NB4 (cell line): ENCODE measurements around the gene BCL11B.

Source experiments
- DNase-seq: peaks from one replicate; pipeline ENCODE4 v3.0.0; 2010; ENCODE audit warnings: low read depth
- H3K4me3 ChIP-seq: one replicate; pipeline ENCODE4 v1.5.1; 2011; ENCODE audit warnings: mild to moderate bottlenecking, low read depth, low read length, moderate library complexity
- CTCF ChIP-seq: IDR thresholded peaks from one replicate; pipeline ENCODE4 v1.5.1; 2012; ENCODE audit warnings: low read depth, low read length
- MAX ChIP-seq: IDR thresholded peaks from 2 replicates; pipeline ENCODE4 v1.6.1; 2011; ENCODE audit warnings: low read depth, low read length
- MYC ChIP-seq: IDR thresholded peaks from 2 replicates; pipeline ENCODE4 v1.6.1; 2011; ENCODE audit warnings: low read depth, low read length
- POLR2A ChIP-seq: IDR thresholded peaks from 2 replicates; pipeline ENCODE4 v1.6.1; 2011; ENCODE audit warnings: mild to moderate bottlenecking; ENCODE audit not compliant: insufficient read length; ENCODE audit errors: extremely low read depth

BCL11B gene

DNA sequence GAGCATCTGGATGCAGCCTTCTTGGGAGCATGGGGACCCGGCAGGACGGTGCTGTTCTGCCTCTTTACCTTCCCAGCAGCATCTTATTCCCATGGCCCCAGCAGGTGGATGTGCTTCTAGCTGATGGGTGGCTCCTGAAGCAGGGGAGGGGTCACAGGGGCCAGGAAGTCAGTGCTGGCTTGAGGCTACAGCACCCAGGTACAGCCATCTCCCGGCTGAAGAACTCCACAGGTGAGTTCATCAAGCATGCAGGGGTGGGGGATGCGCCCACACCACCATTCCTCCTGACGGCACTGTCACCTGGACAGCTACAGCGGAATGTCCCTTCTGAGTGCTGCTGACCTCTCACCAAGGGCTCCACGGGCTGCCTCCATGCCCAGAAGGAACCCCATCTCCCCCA lies 57.3 kb downstream of the BCL11B start:
- no peak overlapping the region for H3K4me3 ChIP-seq
- TF ChIP-seq MAX (no peak), POLR2A (no peak), CTCF (no peak), MYC (no peak)
- DNase-seq: no peak

DNA sequence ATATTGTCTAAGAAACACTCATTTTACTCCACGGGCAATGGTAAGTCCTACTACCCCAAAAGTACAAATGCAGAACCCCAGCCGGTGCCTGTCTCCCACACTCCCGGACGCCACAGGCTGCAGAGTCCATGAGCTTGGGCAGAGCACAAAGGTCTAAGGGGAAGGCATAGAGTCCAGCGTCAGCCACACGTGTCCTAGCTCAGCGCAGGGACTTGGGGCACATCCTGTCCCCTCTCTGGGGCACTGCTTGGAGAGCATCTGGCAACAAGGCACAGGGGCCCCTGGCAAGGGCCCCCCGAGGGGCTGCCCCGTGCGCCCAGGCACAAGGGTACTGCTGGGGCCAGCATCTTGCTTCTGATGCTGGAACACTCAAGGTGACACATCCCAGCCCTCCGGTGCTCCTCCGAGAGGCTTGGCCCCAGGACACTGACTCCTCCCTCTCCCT lies 58.4 kb downstream of the BCL11B start:
- DNase-seq: no peak
- no peak overlapping the region for H3K4me3 ChIP-seq
- no peak for TF ChIP-seq CTCF
- no peak for TF ChIP-seq MYC
- no peak for TF ChIP-seq MAX
- TF ChIP-seq POLR2A: no peak

DNA sequence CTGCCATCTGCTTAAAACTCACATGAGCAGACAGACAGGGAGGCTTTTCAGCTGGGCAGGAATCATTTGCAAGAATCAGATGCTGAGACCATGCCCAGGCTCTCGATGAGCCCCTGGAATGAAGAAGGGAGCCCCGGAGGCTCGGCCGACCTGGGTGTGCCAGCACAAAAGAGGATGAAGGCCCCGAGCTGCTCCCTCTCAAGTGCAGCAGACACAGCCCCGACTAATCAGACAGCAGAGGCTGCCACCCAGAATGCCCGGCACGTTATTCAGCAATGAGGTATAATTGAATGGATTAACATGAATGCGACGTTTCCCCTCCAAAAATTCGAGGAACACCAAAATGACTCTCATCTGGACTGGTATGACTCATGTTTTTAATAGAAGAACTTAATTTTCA lies 58.9 kb downstream of the BCL11B start:
- no peak for DNase-seq
- TF ChIP-seq MAX (no peak), CTCF (no peak), MYC (no peak), POLR2A (no peak)
- no peak overlapping the region for H3K4me3 ChIP-seq

GRCh38 chr14:99212646-99213045 lies 59.4 kb downstream of the BCL11B start:
- no peak for TF ChIP-seq MYC
- TF ChIP-seq MAX: no peak
- no peak for TF ChIP-seq CTCF
- TF ChIP-seq POLR2A: no peak
- DNase-seq: no peak
- no peak overlapping the region for H3K4me3 ChIP-seq

DNA sequence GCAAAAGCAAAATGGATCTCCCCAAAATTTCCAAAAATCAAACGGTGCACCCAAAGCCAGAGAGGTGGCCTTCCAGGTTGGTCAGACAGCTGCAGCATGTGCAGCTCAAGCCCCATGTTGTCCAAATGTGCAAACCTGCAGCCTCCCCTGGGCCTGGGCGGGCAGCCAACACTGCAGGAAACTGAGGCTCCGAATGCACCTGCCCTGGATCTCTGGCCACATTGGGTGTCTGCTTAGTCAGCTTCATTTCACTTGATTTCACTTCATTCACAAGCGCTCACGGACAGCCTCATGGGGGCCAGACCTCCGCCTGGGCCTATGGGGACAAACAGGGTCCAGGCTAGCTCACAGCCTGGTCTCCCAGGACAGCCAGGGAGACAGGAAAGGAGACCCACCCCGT lies 59.8 kb downstream of the BCL11B start:
- no peak overlapping the region for H3K4me3 ChIP-seq
- TF ChIP-seq POLR2A (no peak), CTCF (no peak), MYC (no peak)
- no peak for DNase-seq

GRCh38 chr14:99211410-99211809 lies 60.6 kb downstream of the BCL11B start:
- no peak for DNase-seq
- TF ChIP-seq POLR2A: no peak
- no peak for TF ChIP-seq MAX
- no peak for TF ChIP-seq MYC
- H3K4me3 ChIP-seq: no peak overlapping the region
